Measurements from ENCODE around the gene ARRDC4. TPM values are rescaled to one million over a fixed set of nuclear protein-coding genes. Genes with fewer than 3 reads are reported as not detected.

ARRDC4 gene
- total and polyA plus RNA-seq, 2 donors (not counting 3 experiments of a cell fraction or from before 2014, with no cell fraction given), result 0.97 to 1.2 TPM

DNA sequence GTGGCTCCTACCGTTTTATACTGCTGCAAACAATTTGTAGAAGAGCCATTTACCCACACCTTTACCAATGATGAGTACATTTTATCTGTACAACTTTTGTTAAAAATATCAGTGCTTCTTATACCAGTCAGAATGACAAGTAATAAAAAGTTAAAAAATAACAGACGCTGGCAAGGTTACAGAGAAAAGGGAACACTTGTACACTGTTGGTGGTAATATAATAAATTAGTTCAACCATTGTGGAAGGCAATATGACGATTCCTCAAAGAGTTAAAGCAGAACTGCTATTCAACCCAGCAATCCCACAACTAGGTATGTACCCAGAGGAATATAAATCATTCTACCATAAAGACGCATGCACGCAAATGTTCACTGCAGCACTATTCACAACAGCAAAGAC lies 51.9 kb downstream of the ARRDC4 start:
- DNase-seq (ENCODE audit: low read depth, low spot score), result no peak
- H3K36me3 ChIP-seq (ENCODE audit: control insufficient read depth in 2 of 2, extremely low read depth in 1 of 2, insufficient read depth in 2 of 2, low read length in 2 of 2), result no peaks in the 10 kb centered on the region
- H3K79me2 ChIP-seq (ENCODE audit: control insufficient read depth, insufficient read depth, low read length), result no peaks in the 10 kb centered on the region
- TF ChIP-seq MYC (IDR thresholded peaks at IDR 0.05; ENCODE audit: low read depth, low read length) (no peak), POLR2AphosphoS5 (IDR thresholded peaks at IDR 0.05; ENCODE audit: insufficient read depth, low read depth, low read length) (no peak), EZH2 (IDR thresholded peaks at IDR 0.05; ENCODE audit: borderline replicate concordance, low read depth, low read length, severe bottlenecking) (no peak), POLR2A (IDR thresholded peaks at IDR 0.05; ENCODE audit: low read depth, low read length) (no peak), GATA2 (IDR thresholded peaks at IDR 0.05; ENCODE audit: insufficient read depth, insufficient read length, low read depth, low read length) (no peak), FOS (IDR thresholded peaks at IDR 0.05; ENCODE audit: borderline replicate concordance, insufficient read depth, low read length) (no peak), JUN (IDR thresholded peaks at IDR 0.05; ENCODE audit: borderline replicate concordance, insufficient read depth, insufficient read length, low read depth) (no peak)
- TF ChIP-seq, protein P1, sequence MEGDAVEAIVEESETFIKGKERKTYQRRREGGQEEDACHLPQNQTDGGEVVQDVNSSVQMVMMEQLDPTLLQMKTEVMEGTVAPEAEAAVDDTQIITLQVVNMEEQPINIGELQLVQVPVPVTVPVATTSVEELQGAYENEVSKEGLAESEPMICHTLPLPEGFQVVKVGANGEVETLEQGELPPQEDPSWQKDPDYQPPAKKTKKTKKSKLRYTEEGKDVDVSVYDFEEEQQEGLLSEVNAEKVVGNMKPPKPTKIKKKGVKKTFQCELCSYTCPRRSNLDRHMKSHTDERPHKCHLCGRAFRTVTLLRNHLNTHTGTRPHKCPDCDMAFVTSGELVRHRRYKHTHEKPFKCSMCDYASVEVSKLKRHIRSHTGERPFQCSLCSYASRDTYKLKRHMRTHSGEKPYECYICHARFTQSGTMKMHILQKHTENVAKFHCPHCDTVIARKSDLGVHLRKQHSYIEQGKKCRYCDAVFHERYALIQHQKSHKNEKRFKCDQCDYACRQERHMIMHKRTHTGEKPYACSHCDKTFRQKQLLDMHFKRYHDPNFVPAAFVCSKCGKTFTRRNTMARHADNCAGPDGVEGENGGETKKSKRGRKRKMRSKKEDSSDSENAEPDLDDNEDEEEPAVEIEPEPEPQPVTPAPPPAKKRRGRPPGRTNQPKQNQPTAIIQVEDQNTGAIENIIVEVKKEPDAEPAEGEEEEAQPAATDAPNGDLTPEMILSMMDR (IDR thresholded peaks at IDR 0.05; ENCODE audit: extremely low read depth in 1 of 2, insufficient read depth in 1 of 2, low read depth in 1 of 2, low read length in 2 of 2), result no peak
- TF ChIP-seq, protein P2, sequence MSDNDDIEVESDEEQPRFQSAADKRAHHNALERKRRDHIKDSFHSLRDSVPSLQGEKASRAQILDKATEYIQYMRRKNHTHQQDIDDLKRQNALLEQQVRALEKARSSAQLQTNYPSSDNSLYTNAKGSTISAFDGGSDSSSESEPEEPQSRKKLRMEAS (IDR thresholded peaks at IDR 0.05; ENCODE audit: insufficient read depth, insufficient read length), result no peak
- H3K4me1 ChIP-seq (ENCODE audit: control insufficient read depth, extremely low read depth, insufficient read depth, low read length), result no peaks in the 10 kb centered on the region
- no peaks in the 10 kb centered on the region for H3K27me3 ChIP-seq (ENCODE audit: control insufficient read depth in 2 of 2, insufficient read depth in 2 of 2, low read length in 2 of 2)
- ChIA-PET POLR2A (no interaction called here), CTCF (no interaction called here)
- no peaks in the 10 kb centered on the region for H3K9me1 ChIP-seq (replicated peaks; ENCODE audit: control insufficient read depth, extremely low read depth, insufficient read depth, low read length)
- FAIRE-seq, result no peak
- dilution Hi-C loops (cut with MboI; ENCODE audit: extremely low pct_ligation_motif_present, low sequenced_read_pairs), result no loop called here
- intact Hi-C loops (cut with micrococcal nuclease), result no loop called here
- H3K27ac ChIP-seq (ENCODE audit: insufficient read depth, low read depth, low read length), result no peak overlapping the region
- H4K20me1 ChIP-seq (replicated peaks; ENCODE audit: control insufficient read depth, extremely low read depth, insufficient read depth, low read length), result no peaks in the 10 kb centered on the region
- no peak overlapping the region for H2AFZ ChIP-seq (ENCODE audit: low read depth, low read length)
- H3K9me3 ChIP-seq (replicated peaks; ENCODE audit: control insufficient read depth, insufficient read depth, low read length), result no peaks in the 10 kb centered on the region
- BruUV-seq (replicated peaks), result no TSS peak
- H3K9ac ChIP-seq (replicated peaks; ENCODE audit: extremely low read depth, insufficient read depth, low read length), result no peak overlapping the region
- no peak overlapping the region for H3K4me2 ChIP-seq (ENCODE audit: insufficient read depth, low read length)
- H3K4me3 ChIP-seq (replicated peaks in 1 of 3; ENCODE audit: insufficient read depth in 1 of 3, low read depth in 1 of 3, low read length in 3 of 3), result no peak overlapping the region
